Measurements from ENCODE around the gene VOPP1.
A peak's percentile ranks its signal among the peaks of the same experiment; 100 is the strongest.

The VOPP1 gene

GRCh38 chr7:55548295-55548731 lies 24.0 kb downstream of the VOPP1 start:
- DNase-seq (ENCODE audit: low read depth): no peak
- TF ChIP-seq MYC (IDR thresholded peaks at IDR 0.05; ENCODE audit: low read depth, low read length) (no peak), CTCF (IDR thresholded peaks at IDR 0.05; ENCODE audit: low read depth, low read length) (no peak), POLR2A (IDR thresholded peaks at IDR 0.05; ENCODE audit: extremely low read depth, insufficient read length) (no peak), MAX (IDR thresholded peaks at IDR 0.05; ENCODE audit: low read depth, low read length) (no peak)
- no peak overlapping the region for H3K4me3 ChIP-seq (ENCODE audit: low read depth, low read length)

DNA sequence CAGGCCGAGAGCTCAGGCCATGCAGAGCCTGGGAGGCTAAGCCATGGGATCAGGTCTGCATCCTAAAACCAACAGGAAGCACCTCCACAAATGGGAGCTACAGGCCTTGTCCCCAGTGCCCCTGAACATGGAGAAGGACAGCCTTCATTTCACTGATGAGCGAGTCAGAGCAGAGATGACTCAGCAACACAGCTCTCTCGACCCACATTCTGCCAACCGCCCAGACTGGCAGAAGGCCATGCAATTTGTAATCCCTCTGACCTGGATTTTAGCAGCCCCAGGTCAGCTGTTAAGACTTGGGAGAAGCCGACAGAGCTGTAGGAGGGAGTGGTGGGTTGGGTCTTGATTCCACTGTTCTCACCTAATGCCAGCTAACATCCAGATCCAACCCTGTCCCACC lies 25.5 kb downstream of the VOPP1 start:
- DNase-seq (ENCODE audit: low read depth): peak; percentile 84
- H3K4me3 ChIP-seq (ENCODE audit: low read depth, low read length): no peak overlapping the region
- TF ChIP-seq POLR2A (IDR thresholded peaks at IDR 0.05; ENCODE audit: extremely low read depth, insufficient read length) (no peak), CTCF (IDR thresholded peaks at IDR 0.05; ENCODE audit: low read depth, low read length) (no peak), MYC (IDR thresholded peaks at IDR 0.05; ENCODE audit: low read depth, low read length) (no peak), MAX (IDR thresholded peaks at IDR 0.05; ENCODE audit: low read depth, low read length) (no peak)

- DNase-seq (ENCODE audit: low read depth): no peak
- no peak overlapping the region for H3K4me3 ChIP-seq (ENCODE audit: low read depth, low read length)
- TF ChIP-seq CTCF (IDR thresholded peaks at IDR 0.05; ENCODE audit: low read depth, low read length): no peak
- no peak for TF ChIP-seq MAX (IDR thresholded peaks at IDR 0.05; ENCODE audit: low read depth, low read length)
- TF ChIP-seq POLR2A (IDR thresholded peaks at IDR 0.05; ENCODE audit: extremely low read depth, insufficient read length): no peak
- no peak for TF ChIP-seq MYC (IDR thresholded peaks at IDR 0.05; ENCODE audit: low read depth, low read length)
Measured at GRCh38 chr7:55545496-55545895, 26.8 kb downstream of the VOPP1 start.

GRCh38 chr7:55540226-55540858 lies 32.0 kb downstream of the VOPP1 start:
- no peak overlapping the region for H3K4me3 ChIP-seq (ENCODE audit: low read depth, low read length)
- TF ChIP-seq CTCF (IDR thresholded peaks at IDR 0.05; ENCODE audit: low read depth, low read length) (no peak), POLR2A (IDR thresholded peaks at IDR 0.05; ENCODE audit: extremely low read depth, insufficient read length) (no peak), MAX (IDR thresholded peaks at IDR 0.05; ENCODE audit: low read depth, low read length) (no peak), MYC (IDR thresholded peaks at IDR 0.05; ENCODE audit: low read depth, low read length) (no peak)
- DNase-seq (ENCODE audit: low read depth): no peak

DNA sequence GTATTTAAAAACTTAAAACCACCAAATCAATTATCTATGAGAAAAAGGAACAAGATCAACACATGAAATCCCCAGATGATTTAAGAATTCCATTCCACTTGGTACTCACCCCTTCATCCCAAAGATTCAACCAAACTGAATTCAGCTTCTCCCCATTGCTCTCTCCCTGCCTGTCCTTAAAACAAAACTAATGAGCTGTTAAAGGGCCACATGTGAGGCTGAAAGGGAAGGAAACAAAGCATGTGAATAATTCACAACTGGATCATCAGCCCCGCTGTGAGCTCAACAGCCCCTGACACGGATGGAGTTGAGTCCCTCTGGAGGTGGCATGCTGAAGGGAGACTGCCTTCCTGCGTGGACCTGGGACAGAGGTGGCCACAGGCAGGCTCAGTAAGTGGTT lies 32.9 kb downstream of the VOPP1 start:
- no peak for DNase-seq (ENCODE audit: low read depth)

More for the DNA sequence above, 32.9 kb downstream of the VOPP1 start:
- no peak overlapping the region for H3K4me3 ChIP-seq (ENCODE audit: low read depth, low read length)
- TF ChIP-seq POLR2A (IDR thresholded peaks at IDR 0.05; ENCODE audit: extremely low read depth, insufficient read length) (no peak), MAX (IDR thresholded peaks at IDR 0.05; ENCODE audit: low read depth, low read length) (no peak), CTCF (IDR thresholded peaks at IDR 0.05; ENCODE audit: low read depth, low read length) (no peak), MYC (IDR thresholded peaks at IDR 0.05; ENCODE audit: low read depth, low read length) (no peak)

All from NB4 (cell line).